GM10266 (cell line): Measurements from ENCODE around the gene RTP1.

Experiments
- DNase-seq: peaks from one replicate; pipeline ENCODE4 v3.0.0; 2012; ENCODE audit errors: extremely low spot score
- TF ChIP-seq, protein P1 (sequence below): IDR thresholded peaks from 2 replicates; pipeline ENCODE4 v1.5.1; 2012; ENCODE audit warnings: mild to moderate bottlenecking, low read depth; ENCODE audit not compliant: control insufficient read depth, insufficient read depth; ENCODE audit errors: missing control alignments

RTP1 gene

DNA sequence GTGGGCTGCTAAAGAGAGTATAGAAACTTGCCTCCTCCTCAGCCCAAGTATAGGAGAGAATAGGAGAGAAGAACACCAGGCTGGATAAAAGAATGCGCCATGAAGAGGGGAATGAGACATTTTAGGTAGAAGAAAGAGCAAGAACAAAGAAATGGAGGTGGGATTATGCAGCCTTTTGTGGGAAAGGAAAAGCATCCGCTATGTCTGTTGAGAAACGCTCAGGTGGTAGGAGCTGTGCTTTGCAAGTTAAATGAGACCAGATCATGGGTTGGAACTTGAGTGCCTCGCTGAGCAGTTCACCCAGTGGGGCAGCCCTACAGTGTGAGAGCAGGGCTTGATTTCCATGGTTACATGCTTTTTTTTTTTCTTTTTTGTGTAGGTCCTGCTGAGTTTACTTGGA lies 11.5 kb upstream of the RTP1 start:
- TF ChIP-seq, protein P1, sequence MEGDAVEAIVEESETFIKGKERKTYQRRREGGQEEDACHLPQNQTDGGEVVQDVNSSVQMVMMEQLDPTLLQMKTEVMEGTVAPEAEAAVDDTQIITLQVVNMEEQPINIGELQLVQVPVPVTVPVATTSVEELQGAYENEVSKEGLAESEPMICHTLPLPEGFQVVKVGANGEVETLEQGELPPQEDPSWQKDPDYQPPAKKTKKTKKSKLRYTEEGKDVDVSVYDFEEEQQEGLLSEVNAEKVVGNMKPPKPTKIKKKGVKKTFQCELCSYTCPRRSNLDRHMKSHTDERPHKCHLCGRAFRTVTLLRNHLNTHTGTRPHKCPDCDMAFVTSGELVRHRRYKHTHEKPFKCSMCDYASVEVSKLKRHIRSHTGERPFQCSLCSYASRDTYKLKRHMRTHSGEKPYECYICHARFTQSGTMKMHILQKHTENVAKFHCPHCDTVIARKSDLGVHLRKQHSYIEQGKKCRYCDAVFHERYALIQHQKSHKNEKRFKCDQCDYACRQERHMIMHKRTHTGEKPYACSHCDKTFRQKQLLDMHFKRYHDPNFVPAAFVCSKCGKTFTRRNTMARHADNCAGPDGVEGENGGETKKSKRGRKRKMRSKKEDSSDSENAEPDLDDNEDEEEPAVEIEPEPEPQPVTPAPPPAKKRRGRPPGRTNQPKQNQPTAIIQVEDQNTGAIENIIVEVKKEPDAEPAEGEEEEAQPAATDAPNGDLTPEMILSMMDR = no peak
- DNase-seq = no peak

DNA sequence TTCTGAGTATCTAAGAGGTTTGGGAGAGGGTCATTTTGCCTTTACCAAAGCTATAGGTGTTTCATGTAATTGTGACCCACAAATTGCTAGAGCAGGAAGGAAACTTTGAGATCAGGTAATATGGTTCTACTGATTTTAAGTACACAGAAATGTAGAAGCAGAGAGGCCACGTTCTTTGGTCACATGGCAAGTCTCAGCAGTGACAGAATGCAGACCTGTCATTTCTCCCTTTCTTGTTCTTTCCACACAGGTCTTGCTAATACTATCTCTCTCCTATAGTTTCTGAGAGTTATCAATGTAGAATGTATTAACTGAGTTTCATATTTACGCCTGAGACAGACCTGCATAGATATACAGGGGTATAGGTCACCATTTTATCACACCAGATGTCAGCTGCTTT lies 10.9 kb upstream of the RTP1 start:
- TF ChIP-seq, protein P1 = no peak
- DNase-seq = no peak

DNA sequence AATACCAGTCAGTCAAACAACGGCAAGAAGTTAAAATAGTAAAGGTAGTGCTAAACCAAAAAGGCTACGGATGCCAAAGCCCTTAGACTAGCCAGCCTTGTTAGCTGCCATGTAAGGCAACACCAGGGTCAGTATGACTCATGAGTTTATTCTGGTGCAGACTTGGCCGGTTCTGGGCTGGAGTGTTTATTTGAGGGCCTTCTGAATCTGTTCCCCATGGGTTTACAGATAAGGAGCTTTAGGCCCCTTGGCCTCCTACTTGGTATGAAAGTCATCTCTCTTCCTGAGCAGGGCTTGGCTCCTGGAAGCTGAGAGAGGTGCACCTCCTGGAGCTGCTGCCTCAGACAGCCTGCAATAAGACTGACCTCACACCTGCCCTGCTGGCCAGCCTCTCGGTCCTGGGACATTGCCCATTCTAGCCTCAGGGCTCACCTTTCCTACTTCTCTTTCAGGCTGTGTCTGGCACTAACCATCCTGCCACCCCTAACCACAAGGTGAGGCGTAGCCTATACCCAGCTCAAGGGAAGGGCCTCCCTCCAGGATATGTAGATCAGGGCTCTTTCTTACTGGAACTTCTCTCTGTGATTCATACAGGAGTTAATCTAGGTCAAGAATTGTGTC lies 10.4 kb upstream of the RTP1 start:
- no peak for DNase-seq
- TF ChIP-seq, protein P1 = no peak

DNA sequence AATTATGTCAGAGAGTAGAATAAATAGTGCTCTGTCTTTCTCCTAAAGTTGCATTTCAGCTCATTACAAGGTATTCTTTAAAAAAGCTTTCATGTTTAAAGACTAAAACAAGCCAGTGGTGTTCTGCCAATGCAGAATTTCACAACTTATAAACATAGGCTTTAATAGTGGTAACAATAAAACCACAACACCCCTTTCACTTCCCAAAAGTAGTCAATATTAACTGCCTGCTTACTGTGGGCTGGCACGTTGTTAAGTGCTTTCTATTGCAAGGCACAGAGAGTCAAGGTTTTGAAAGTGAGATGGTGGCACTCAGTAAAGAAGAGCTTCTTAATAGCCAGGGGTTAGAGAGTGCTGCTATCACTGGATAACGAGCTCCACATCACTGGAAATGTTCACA lies 8.4 kb upstream of the RTP1 start:
- no peak for DNase-seq
- TF ChIP-seq, protein P1 = no peak

DNA sequence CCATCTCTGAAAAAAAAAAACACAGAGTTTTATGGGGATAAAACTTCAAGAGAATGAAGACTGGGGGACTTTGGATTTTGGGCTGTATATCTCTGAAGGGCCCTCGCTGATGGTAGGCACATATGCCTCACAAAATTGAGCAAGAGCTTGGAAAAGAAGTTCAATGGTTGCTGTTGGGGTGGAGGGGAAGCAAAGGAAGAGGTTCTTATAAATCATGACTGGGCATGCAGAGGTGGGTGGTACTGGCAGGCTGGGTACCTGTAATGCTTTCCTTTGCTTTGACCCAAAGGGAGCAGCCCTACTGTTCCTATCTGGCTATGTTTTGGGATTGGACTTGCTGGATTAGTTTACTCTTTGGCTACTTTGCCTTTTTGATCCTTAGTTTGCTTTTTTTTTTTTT lies 6.0 kb upstream of the RTP1 start:
- TF ChIP-seq, protein P1 = no peak
- no peak for DNase-seq

DNA sequence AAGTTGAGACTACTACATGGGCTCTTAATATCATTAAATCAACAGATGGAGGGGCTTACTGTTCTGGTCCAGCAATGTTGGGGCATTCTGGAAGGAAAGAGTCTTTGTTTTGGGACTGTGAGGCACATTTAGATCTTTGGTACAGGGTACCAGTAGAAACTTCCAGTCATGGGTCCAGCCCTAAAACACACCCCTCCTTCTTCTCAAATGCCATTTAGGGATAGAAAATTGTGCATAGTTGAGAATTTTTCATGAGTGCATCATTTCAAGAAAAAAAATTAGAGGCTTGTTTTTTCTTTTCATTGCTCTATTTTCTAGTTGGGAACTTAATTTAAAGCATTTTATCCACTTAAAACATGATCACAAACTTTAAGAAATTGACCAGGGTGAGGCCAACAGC lies 4.1 kb upstream of the RTP1 start:
- TF ChIP-seq, protein P1 = no peak
- no peak for DNase-seq

DNA sequence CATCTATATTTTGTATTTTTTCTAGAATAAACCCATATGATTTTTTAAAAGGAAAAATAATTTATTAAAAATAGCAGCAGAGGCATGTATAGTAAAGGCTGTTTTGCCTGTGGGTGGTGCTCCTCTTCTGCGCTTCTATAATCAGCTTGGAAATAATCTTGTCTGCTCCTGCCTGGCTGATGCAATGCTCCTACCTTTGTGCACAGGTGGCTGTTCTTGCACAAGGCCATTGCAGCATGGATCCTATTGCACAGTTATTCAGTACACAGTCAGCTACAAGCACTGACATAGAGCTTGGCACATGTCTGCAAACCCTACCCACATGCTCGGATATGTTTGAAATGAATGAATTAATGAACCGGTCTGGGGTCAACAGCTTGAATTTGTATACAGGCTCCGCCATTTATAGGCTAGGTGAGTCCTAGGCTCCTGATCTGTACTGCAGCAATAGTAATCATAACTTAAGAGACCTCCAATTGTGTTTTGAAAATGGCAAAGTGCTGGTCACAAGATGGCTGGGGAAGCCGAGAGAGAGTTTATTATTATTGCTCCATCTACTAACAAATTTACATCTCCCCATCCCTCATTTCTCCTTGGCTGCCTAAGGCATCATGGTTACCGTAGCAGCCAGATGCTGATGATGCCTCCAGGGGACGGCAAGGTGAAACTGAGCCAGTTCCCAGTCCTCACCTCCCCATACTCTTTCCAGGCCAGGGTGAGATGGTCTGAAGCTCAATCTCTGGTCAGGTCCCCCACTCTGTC lies 532 bp upstream of the RTP1 start:
- DNase-seq = no peak
- TF ChIP-seq, protein P1 = no peak
